GM10847 (cell line): Measurements from ENCODE around the gene ICAM2.

ENCODE experiments used
- POLR2A ChIP-seq: IDR thresholded peaks from 2 replicates; pipeline ENCODE4 v1.6.1; 2011; ENCODE audit not compliant: insufficient read length; ENCODE audit errors: extremely low read depth

ICAM2 gene

GRCh38 chr17:64028874-64029464, 8.5 kb upstream of the ICAM2 start:
- TF ChIP-seq POLR2A, result no peak

DNA sequence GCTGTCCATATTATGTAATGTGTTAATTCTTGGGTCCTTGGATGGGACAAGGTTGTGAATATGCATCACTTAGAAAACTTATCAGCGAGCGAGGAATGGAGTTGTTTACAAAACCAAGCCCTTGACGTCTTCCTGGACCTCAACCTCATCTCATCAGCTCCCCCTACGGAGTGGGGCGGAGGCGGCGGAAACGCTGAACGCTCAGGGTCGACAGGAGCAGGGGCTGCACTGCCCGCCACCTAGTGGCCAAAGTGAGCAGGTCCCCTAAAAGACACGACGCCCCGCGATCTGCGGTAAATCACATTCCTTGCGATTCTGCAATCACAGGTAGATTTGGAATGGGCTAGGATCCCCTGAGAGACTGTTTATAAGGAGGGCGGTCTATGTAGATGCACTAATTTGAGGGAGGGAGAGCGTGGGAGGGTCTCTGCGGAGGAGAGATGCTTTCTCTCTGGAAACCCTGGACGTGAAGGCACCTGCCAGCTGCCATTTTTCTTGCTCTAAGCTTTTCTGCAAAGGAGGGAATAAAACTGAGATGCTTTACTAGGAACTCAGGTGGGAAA, 5.4 kb upstream of the ICAM2 start:
- no peak for TF ChIP-seq POLR2A

GRCh38 chr17:64024781-64025731, 4.6 kb upstream of the ICAM2 start:
- no peak for TF ChIP-seq POLR2A

DNA sequence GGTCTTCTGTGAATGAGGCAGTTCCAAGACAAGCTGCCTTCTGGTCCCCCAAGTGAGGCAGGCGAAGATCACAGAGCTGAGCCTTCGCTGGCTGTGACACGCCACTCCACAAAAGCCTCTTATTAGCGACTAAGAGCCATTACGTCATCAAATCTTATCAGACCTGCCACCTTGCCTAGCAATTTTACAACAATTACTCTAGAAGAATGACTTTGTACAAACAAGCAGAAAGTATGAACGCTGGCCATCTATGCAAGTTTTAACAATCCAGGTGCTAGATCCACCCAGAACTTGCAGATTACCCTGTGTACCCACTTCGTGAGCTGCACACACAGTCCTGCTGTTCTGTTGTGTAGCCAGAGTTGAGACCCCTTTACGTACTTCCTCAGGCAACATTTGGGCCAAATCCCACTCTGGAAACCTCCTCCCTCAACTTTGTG, 3.8 kb upstream of the ICAM2 start:
- no peak for TF ChIP-seq POLR2A

DNA sequence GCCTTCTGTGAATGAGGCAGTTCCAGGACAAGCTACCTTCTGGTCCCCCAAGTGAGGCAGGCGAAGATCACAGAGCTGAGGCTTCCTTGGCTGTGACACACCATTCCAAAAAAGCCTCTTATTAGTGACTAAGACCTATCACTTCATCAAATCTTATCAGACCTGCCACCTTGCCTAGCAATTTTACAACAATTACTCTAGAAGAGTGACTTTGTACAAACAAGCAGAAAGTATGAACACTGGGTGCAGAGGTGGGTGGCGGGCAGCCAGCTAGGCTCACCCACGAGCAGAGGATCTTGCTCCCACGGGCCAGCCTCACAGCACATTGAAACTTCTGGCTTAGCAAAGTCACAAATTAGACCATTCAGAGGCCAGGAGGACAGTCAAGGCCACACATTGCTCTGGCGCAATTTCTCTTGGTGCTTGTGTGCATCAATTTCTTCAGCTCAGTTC, 2.2 kb upstream of the ICAM2 start:
- no peak for TF ChIP-seq POLR2A

- TF ChIP-seq POLR2A, result no peak
Observed at GRCh38 chr17:64017381-64017980, 3.0 kb downstream of the ICAM2 start.

DNA sequence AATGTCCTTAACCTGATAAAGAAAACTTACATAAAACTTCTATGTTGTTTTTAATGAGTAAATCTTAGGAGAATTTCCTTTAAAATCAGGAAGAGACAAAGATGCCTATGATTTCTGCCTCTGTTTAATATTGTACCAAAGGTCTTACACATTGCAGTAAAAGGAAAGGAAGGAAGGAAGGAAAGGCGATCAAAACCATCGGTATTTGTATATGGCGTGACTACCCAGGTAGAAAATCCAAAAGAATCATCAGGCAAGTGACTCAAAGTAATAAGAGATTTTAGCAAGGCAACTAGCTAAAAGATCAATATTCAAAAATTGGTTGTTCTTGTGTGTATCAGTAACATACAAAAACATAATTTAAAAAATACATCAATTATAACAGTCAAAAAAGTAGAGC, 3.5 kb downstream of the ICAM2 start:
- TF ChIP-seq POLR2A, result no peak

DNA sequence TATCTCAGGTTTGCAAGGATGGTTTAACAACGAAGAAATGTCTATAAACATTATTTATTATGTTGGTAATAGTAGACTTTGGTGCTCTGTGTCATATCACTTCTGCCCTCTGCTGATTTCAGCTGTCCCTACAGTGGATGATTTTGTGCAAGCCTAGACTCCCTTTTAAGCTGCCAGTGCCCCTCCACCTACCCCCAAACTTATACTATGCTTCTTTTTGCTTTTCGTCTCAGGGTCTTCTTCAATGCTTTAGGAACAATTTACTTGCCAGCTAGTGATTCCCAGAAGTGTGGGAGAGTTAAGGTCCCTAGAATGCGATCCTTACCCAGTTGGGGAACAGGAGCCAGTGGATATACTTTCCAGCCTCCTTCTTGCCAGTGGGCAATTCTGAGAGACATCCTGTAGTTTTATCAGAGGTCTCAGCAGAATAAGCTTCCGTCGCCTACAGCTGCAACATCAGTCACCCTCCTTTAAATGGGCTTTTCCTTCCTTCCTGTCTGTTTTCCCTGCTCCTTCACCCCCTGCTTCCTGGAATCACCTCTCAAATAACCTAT, 4.1 kb downstream of the ICAM2 start:
- TF ChIP-seq POLR2A, result no peak

DNA sequence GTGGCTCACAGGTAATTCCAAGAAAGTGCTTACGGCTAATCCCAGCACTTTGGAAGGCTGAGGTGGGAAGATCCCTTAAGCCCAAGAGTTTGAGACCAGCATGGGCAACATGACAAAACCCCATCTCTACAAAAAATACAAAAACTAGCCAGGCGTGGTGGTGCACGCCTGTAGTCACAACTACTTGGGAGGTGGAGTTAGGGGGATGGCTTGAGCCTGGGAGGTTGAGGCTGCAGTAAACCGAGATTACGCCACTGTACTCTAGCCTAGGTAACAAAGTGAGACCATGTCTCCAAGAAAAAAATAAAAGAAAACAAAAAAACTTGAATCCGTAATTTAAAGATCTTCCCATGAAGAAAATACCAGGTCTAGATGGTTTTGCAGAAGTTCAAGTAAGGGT, 5.0 kb downstream of the ICAM2 start:
- no peak for TF ChIP-seq POLR2A

DNA sequence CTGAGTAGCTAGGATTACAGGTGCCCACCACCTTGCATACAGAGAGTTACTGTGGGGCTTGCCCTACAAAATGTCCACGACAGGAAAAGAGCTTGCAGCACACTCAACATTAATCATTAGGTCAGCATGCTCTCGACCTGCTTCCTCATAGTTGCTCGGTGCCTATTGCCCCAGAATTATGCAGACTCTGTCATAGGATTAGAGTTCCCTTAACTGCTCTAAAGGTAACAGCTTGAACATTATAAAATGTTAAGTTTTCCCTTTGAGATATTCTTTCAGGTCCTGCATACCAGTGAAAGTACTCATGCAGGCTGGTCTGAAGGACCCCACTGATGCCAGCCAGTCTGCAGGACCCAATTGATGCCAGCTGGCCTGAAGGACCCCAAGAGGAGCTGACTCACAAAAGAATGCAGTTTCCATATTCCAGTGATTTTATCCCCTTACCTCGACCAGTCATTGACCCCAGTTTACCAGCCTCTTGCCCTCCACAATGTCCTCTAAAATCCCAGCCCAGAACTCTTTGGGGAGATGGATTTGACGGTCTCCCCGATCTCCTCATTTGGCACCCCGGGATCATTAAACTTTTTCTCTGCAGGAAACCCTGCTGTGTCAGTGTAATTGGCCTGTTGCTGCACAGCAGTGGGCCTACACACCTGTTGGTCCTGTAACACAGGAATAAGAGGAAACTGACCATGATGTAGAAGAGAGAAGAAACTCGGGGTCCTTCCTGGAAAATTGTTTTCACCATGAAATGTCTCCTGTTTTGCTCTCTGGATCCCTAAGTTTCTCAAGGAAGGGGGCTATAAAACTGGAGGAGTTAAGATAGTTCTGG, 10.6 kb downstream of the ICAM2 start:
- TF ChIP-seq POLR2A, result no peak

- no peak for TF ChIP-seq POLR2A
Observed at GRCh38 chr17:64008830-64009229, 11.6 kb downstream of the ICAM2 start.

- TF ChIP-seq POLR2A, result no peak
Observed at GRCh38 chr17:64008346-64008745, 12.1 kb downstream of the ICAM2 start.

DNA sequence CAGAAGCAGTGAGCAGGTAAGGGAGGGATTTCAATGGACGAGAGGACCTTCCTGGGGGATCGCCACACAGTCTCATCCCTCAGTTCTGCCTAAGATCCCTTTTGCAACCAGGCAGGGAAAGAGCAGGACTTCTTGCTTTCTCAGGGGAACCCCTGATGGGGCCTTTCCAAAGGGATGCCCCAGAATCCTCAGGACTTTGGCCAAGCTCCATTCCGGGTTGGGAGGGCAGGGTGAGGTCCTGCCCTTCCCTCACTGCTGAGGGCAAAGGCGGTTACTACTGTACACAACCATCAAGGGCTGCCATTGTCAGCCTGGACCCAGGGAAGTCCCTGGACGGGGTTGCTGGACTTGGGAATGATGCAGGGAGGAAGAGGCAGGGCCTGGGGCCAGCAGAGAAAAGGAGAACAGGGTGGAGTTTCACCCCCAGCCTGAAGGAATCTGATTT, 12.6 kb downstream of the ICAM2 start:
- no peak for TF ChIP-seq POLR2A

- no peak for TF ChIP-seq POLR2A
Observed at GRCh38 chr17:64006361-64007088, 13.9 kb downstream of the ICAM2 start.
